GM12875 (cell line): ENCODE results near the gene PIM3.

Experiments
- H3K4me3 ChIP-seq: one replicate; pipeline ENCODE4 v1.5.1; 2011; ENCODE audit warnings: low read depth, low read length, control low read depth
- TF ChIP-seq, protein P1 (sequence below): IDR thresholded peaks from 2 replicates; pipeline ENCODE4 v1.5.1; 2011; ENCODE audit warnings: low read depth, mild to moderate bottlenecking, control low read depth, inconsistent platforms, low read length, moderate library complexity, borderline replicate concordance; ENCODE audit not compliant: insufficient read depth

Gene PIM3

GRCh38 chr22:49954991-49955580 is 5.5 kb upstream of the PIM3 start:
- H3K4me3 ChIP-seq, result no peak overlapping the region
- TF ChIP-seq, protein P1, sequence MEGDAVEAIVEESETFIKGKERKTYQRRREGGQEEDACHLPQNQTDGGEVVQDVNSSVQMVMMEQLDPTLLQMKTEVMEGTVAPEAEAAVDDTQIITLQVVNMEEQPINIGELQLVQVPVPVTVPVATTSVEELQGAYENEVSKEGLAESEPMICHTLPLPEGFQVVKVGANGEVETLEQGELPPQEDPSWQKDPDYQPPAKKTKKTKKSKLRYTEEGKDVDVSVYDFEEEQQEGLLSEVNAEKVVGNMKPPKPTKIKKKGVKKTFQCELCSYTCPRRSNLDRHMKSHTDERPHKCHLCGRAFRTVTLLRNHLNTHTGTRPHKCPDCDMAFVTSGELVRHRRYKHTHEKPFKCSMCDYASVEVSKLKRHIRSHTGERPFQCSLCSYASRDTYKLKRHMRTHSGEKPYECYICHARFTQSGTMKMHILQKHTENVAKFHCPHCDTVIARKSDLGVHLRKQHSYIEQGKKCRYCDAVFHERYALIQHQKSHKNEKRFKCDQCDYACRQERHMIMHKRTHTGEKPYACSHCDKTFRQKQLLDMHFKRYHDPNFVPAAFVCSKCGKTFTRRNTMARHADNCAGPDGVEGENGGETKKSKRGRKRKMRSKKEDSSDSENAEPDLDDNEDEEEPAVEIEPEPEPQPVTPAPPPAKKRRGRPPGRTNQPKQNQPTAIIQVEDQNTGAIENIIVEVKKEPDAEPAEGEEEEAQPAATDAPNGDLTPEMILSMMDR, result no peak

DNA sequence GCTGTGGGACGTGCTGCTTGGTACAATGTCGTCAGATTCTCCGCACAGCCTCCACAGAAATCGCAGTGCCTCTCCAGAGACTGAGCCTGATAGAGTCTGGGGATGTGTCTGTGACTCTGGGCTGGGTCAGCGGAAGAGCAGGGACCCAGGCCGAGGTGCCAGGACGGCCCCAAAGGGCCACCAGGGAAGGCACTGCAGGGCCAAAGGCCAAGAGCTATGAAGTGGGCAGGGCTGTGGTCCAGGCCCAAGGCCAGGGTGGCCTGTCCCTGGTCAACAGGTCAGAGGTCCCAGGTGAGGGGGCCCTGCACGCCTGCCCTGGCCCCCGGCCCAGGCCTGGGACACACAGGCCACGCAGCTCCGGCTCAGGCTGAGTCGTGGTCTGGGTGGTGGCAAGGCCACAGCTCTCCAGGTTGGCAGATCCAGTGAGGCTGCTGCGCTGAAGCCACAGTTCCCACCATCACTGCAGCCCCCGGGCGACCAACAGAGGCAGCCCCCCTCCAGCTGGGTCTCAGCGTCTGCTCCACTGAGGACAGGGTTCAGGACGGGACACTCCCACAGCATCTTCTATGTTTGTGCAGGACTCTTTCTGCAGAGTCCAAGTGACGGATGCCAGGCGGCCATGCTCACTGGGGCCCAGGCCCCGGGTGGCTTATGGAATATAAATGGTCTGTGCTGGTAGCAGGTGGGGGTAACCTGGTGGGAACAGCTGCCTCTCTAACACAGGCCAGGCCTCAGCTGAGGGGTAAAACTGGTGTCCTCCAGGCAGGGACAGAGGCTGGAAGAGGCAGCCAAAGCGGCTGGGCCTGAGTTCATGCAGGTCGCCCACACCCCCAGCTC is 4.8 kb upstream of the PIM3 start:
- no peak overlapping the region for H3K4me3 ChIP-seq
- TF ChIP-seq, protein P1, result no peak

DNA sequence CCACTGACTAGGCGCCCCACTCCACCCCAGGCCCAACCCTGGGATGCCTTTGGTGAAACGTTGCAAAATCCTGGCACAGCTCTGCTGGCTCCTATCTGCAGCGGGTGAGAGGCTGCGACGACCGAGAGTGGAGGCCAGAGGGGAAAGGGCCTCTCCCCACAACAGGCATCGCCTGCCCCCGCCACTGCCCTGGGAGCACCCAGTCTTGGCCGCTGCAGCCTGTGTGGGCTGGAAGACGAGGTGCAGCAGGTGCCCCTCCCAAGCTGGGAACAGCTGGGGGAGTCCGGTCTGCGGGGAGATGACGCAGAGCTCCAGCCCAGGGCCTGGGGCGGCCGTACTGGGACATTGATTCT is 4.2 kb upstream of the PIM3 start:
- TF ChIP-seq, protein P1, result no peak
- H3K4me3 ChIP-seq, result no peak overlapping the region

- no peak overlapping the region for H3K4me3 ChIP-seq
- TF ChIP-seq, protein P1, result no peak
Measured at GRCh38 chr22:49956914-49957825, 3.4 kb upstream of the PIM3 start.

DNA sequence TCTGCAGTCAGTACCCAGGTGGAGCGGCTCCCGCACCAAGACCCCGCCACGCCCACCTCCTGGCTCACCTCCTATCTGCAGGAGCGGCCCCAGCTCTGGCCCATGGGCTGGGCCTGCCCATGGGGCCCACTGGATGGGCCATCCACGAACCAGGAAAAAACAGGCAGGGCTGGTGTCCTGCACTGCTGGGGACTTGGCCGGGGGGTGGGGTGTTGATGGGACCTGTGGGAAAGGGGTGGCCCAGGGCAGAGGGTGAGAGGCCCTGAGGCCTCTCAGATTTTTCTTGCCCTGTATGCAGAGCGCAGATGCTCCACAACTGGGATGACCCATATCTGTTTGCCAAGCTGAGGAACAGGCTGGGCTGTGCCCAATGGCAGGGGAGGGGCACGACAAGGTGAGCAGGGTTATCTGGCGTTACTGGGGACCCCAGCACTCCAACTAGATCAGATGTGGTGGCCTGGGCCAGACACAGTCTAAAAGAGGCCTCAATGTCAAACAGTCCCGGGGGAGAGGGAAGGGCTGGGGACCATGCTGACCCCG is 2.7 kb upstream of the PIM3 start:
- no peak overlapping the region for H3K4me3 ChIP-seq
- TF ChIP-seq, protein P1, result no peak

DNA sequence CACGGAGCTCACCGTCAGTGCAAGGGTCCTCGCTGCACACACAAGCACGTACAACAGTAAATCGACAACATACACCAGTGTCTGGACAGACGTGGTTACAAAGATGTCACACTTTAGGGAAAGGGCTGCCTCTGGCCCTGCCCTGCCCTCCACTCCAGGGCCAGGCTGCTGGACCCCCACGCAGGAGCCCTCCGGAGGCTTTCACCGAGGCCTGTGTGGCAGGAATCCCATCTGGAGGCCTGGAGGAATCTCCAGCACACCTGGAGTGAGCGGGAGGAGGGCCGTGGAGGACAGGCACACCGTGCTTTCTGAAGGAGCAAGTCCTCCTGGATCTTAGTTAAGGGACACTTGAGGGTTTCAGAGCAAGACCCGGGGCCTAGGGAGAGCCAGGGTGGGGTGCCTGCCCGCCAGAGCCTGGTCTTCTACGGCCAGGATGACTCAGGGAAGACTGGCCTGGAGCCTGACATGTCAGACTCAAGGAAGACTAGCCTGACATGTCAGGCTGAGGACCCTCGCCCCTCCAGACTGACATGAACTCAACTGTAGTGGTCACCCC is 2.1 kb upstream of the PIM3 start:
- TF ChIP-seq, protein P1, result no peak
- no peak overlapping the region for H3K4me3 ChIP-seq
